H9 (cell line): ENCODE data around the gene AMN. TPM values are rescaled to one million over a fixed set of nuclear protein-coding genes. Genes with fewer than 3 reads are reported as not detected.

Experiments
- DNase-seq: peaks from one replicate; pipeline ENCODE4 v3.0.0-alpha.2; 2017
- H2AFZ ChIP-seq: one replicate; pipeline ENCODE4 v1.6.1; 2013; ENCODE audit warnings: mild to moderate bottlenecking, low read length, control low read depth, moderate library complexity
- H2AK5ac ChIP-seq: 2 replicates; pipeline ENCODE4 v1.6.1; 2013; ENCODE audit warnings: low read length, control low read depth, mixed read lengths; ENCODE audit not compliant: insufficient read length
- H2BK120ac ChIP-seq: one replicate; pipeline ENCODE4 v1.6.1; 2013; ENCODE audit warnings: low read depth, mild to moderate bottlenecking, low read length, control low read depth, inconsistent platforms; ENCODE audit not compliant: poor library complexity, severe bottlenecking
- H2BK12ac ChIP-seq: 2 replicates; pipeline ENCODE4 v1.6.1; 2013; ENCODE audit warnings: low read length, control low read depth, mixed read lengths, low read depth; ENCODE audit not compliant: insufficient read length
- H2BK15ac ChIP-seq: 2 replicates; pipeline ENCODE4 v1.6.1; 2013; ENCODE audit warnings: low read depth, low read length, control low read depth
- H2BK20ac ChIP-seq: one replicate; pipeline ENCODE4 v1.6.1; 2013; ENCODE audit warnings: low read depth, mild to moderate bottlenecking, low read length, control low read depth, inconsistent platforms; ENCODE audit not compliant: poor library complexity, severe bottlenecking
- H2BK5ac ChIP-seq: 2 replicates; pipeline ENCODE4 v1.6.1; 2013; ENCODE audit warnings: low read length, control low read depth, mixed read lengths; ENCODE audit not compliant: insufficient read length
- H3K14ac ChIP-seq: 2 replicates; pipeline ENCODE4 v1.6.1; 2013; ENCODE audit warnings: low read length, control low read depth; ENCODE audit not compliant: insufficient read depth
- H3K18ac ChIP-seq: 2 replicates; pipeline ENCODE4 v1.6.1; 2013; ENCODE audit warnings: low read depth, mild to moderate bottlenecking, mixed read lengths, low read length, control low read depth; ENCODE audit not compliant: insufficient read length
- H3K23ac ChIP-seq: 2 replicates; pipeline ENCODE4 v1.6.1; 2013; ENCODE audit warnings: low read length, control low read depth, mixed read lengths, low read depth; ENCODE audit not compliant: insufficient read length
- H3K23me2 ChIP-seq: 2 replicates; pipeline ENCODE4 v1.6.1; 2013; ENCODE audit warnings: low read depth, mild to moderate bottlenecking, mixed read lengths, low read length, control low read depth; ENCODE audit not compliant: insufficient read length, poor library complexity, severe bottlenecking
- H3K27ac ChIP-seq: 2 replicates; pipeline ENCODE4 v1.5.1; 2013; ENCODE audit warnings: low read length, control low read depth, mixed read lengths, low read depth; ENCODE audit not compliant: insufficient read length
- H3K27me3 ChIP-seq: 2 replicates; pipeline ENCODE4 v1.6.1; 2013; ENCODE audit warnings: low read length, control low read depth, inconsistent platforms; ENCODE audit not compliant: insufficient read depth
- H3K4ac ChIP-seq: 2 replicates; pipeline ENCODE4 v1.6.1; 2013; ENCODE audit warnings: low read depth, mild to moderate bottlenecking, control low read depth, inconsistent platforms, low read length, moderate library complexity
- H3K4me1 ChIP-seq: 2 replicates; pipeline ENCODE4 v1.6.1; 2013; ENCODE audit warnings: low read length, control low read depth, inconsistent platforms; ENCODE audit not compliant: insufficient read depth
- H3K4me2 ChIP-seq: 2 replicates; pipeline ENCODE4 v1.6.1; 2013; ENCODE audit warnings: low read length, control low read depth, mixed read lengths; ENCODE audit not compliant: insufficient read length, insufficient read depth
- H3K56ac ChIP-seq: 2 replicates; pipeline ENCODE4 v1.6.1; 2013; ENCODE audit warnings: low read depth, mild to moderate bottlenecking, mixed read lengths, low read length, control low read depth; ENCODE audit not compliant: insufficient read length
- H3K79me1 ChIP-seq: 2 replicates; pipeline ENCODE4 v1.6.1; 2013; ENCODE audit warnings: low read depth, mild to moderate bottlenecking, moderate library complexity, low read length, control low read depth, inconsistent platforms; ENCODE audit not compliant: insufficient read depth, poor library complexity, severe bottlenecking
- H3K79me2 ChIP-seq: 2 replicates; pipeline ENCODE4 v1.6.1; 2013; ENCODE audit warnings: low read length, control low read depth, inconsistent platforms; ENCODE audit not compliant: insufficient read depth
- H3K9ac ChIP-seq: 2 replicates; pipeline ENCODE4 v1.6.1; 2013; ENCODE audit warnings: low read length, control low read depth, mixed read lengths; ENCODE audit not compliant: insufficient read length; ENCODE audit errors: extremely low read depth
- H3K9me3 ChIP-seq: one replicate; pipeline ENCODE4 v1.6.1; 2013; ENCODE audit warnings: low read depth, low read length, inconsistent platforms; ENCODE audit not compliant: control insufficient read depth
- H3T11ph ChIP-seq: one replicate; pipeline ENCODE4 v1.6.1; 2013; ENCODE audit warnings: mild to moderate bottlenecking, low read length, control low read depth, inconsistent platforms
- H4K20me1 ChIP-seq: one replicate; pipeline ENCODE4 v1.6.1; 2013; ENCODE audit not compliant: control insufficient read depth, insufficient read length, insufficient read depth
- H4K5ac ChIP-seq: 2 replicates; pipeline ENCODE4 v1.6.1; 2013; ENCODE audit warnings: low read depth, mild to moderate bottlenecking, mixed read lengths, low read length, control low read depth; ENCODE audit not compliant: insufficient read length
- H4K8ac ChIP-seq: replicated peaks from 2 replicates; pipeline ENCODE4 v1.6.1; 2013; ENCODE audit warnings: low read length, control low read depth, mixed read lengths, low read depth; ENCODE audit not compliant: insufficient read length
- H4K91ac ChIP-seq: 2 replicates; pipeline ENCODE4 v1.6.1; 2013; ENCODE audit warnings: low read depth, mild to moderate bottlenecking, moderate library complexity, mixed read lengths, low read length, control low read depth; ENCODE audit not compliant: insufficient read length
- H3K27ac Mint-ChIP-seq, 3 experiments: 2 replicates in 2 of 3; 3 replicates in 1 of 3; pipeline ENCODE4 v1.8.0; 2020 to 2021; ENCODE audit warnings: mixed read lengths in 3 of 3, mild to moderate bottlenecking in 1 of 3, moderate library complexity in 1 of 3
- H3K27me3 Mint-ChIP-seq: 2 replicates; pipeline ENCODE4 v1.8.0; 2021; ENCODE audit warnings: low read depth, mild to moderate bottlenecking, moderate library complexity, mixed read lengths
- H3K36me3 Mint-ChIP-seq, 3 experiments: 2 replicates in 2 of 3; 3 replicates in 1 of 3; pipeline ENCODE4 v1.8.0; 2020 to 2021; ENCODE audit warnings: low read depth in 3 of 3, mixed read lengths in 3 of 3; ENCODE audit not compliant: insufficient read depth in 1 of 3
- H3K4me1 Mint-ChIP-seq, 2 experiments: 2 replicates each; pipeline ENCODE4 v1.8.0; 2020; ENCODE audit warnings: mixed read lengths in 2 of 2
- H3K4me3 Mint-ChIP-seq, 2 experiments: 2 replicates in 1 of 2; 3 replicates in 1 of 2; pipeline ENCODE4 v1.8.0; 2020 to 2021; ENCODE audit warnings: mild to moderate bottlenecking in 2 of 2, mixed read lengths in 2 of 2, moderate library complexity in 1 of 2
- H3K9me3 Mint-ChIP-seq, 2 experiments: 2 replicates in 1 of 2; 3 replicates in 1 of 2; pipeline ENCODE4 v1.8.0; 2020; ENCODE audit warnings: mild to moderate bottlenecking in 2 of 2, mixed read lengths in 2 of 2, moderate library complexity in 1 of 2
- CTCF ChIP-seq: fragments of 200-600 bp; sonication (generic); conservative IDR thresholded peaks from 3 replicates; pipeline ENCODE4 v1.8.0; 2021; ENCODE audit warnings: antibody characterized with exemption, mild to moderate bottlenecking
- WGBS: extraction: QIAGEN DNeasy Blood & Tissue Kit; methylation state at CpG from one replicate; pipeline ENCODE4 v1.1.7; 2013; ENCODE audit warnings: missing lambda C conversion rate, low lambda C conversion rate, mixed read lengths; ENCODE audit not compliant: insufficient read length; ENCODE audit errors: extremely low coverage; 5-methylcytosine and 5-hydroxymethylcytosine counted together
- total RNA-seq: library from RNA; stranded (reverse); gene quantifications from 2 replicates; pipeline ENCODE4 v1.2.1, GENCODE V29; 2021

The AMN gene
- total RNA-seq, 1 experiment from 2014 or later = 1.9 TPM

GRCh38 chr14:102945346-102946130 lies 23.1 kb downstream of the AMN start:
- no peak overlapping the region for H3K18ac ChIP-seq
- no peak overlapping the region for H3T11ph ChIP-seq
- no peak overlapping the region for H3K27ac ChIP-seq
- H3K27me3 ChIP-seq = no peaks in the 10 kb centered on the region
- no peak overlapping the region for H2BK12ac ChIP-seq
- TF ChIP-seq CTCF = no peak
- H4K91ac ChIP-seq = no peak overlapping the region
- H4K5ac ChIP-seq = no peak overlapping the region
- H3K14ac ChIP-seq = no peak overlapping the region
- H3K79me1 ChIP-seq = no peaks in the 10 kb centered on the region
- DNase-seq = no peak
- H2AK5ac ChIP-seq = no peak overlapping the region
- H3K27me3 Mint-ChIP-seq = no peaks in the 10 kb centered on the region
- H2BK5ac ChIP-seq = no peak overlapping the region
- no peaks in the 10 kb centered on the region for H4K20me1 ChIP-seq
- no peaks in the 10 kb centered on the region for H3K9me3 Mint-ChIP-seq
- H3K4me2 ChIP-seq = no peak overlapping the region
- H3K23ac ChIP-seq = no peak overlapping the region
- H2BK15ac ChIP-seq = no peak overlapping the region
- no peak overlapping the region for H3K27ac Mint-ChIP-seq
- H3K4me3 Mint-ChIP-seq = no peak overlapping the region
- H2BK120ac ChIP-seq = no peak overlapping the region
- H4K8ac ChIP-seq = no peak overlapping the region
- H3K56ac ChIP-seq = no peak overlapping the region
- H2AFZ ChIP-seq = no peak overlapping the region
- no peaks in the 10 kb centered on the region for H3K23me2 ChIP-seq
- H3K36me3 Mint-ChIP-seq = peaks cover 36 to 84% (median 71%) of the 10 kb centered on the region in 3 experiments
- H2BK20ac ChIP-seq = no peak overlapping the region
- WGBS = no CpG with 5 or more reads among the region's 29 CpGs
- no peaks in the 10 kb centered on the region for H3K4me1 Mint-ChIP-seq
- H3K79me2 ChIP-seq = no peaks in the 10 kb centered on the region
- no peak overlapping the region for H3K4ac ChIP-seq
- H3K4me1 ChIP-seq = no peaks in the 10 kb centered on the region
- H3K9ac ChIP-seq = no peak overlapping the region
- H3K9me3 ChIP-seq = no peaks in the 10 kb centered on the region
